Measurements from ENCODE around the gene NPS.

The NPS gene

GRCh38 chr10:127549009-127549408 is at the start of gene NPS:
Gene NPS (plus strand): TSS chr10:127549309. CDS start chr10:127549369, 60 bp downstream.
- Histone ChIP-seq H3K9me3 (no peaks in the 10 kb centered on the region), H3K27me3 (peaks cover 13% of the 10 kb centered on the region), H3K27ac (no peak within 1 kb of the TSS), H3K4me3 (ENCODE audit: low read depth in 1 of 2, low read length in 1 of 2) (no peak within 1 kb of the TSS), H3K4me1 (ENCODE audit: control insufficient read depth in 1 of 2, insufficient read depth in 1 of 2, low read depth in 1 of 2, low read length in 1 of 2) (no peaks in the 10 kb centered on the region), H3K36me3 (no peaks in the 10 kb centered on the region)
- no peak for TF ChIP-seq CTCF (IDR thresholded peaks at IDR 0.05)

DNA sequence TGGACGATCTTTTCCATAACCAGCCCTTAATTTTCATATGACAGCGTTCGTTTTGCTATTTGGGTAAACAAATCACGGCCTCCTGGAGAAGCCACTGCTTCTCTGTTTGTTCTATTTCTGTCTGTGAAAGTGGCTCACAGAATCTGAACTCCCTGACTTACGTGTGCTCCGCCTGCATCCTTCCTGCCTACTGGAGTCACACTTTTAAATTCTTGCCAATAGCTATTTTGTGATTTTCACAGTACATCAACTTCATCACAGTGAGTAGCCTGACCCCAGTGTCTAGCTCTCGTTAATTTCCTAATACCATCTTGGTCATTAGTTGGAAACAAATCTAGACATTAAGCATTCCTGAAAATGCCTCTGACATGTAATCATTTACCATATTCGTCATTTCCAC is 49.0 kb upstream of the NPS start:
- H3K27ac ChIP-seq = no peak overlapping the region
- no peak overlapping the region for H3K4me3 ChIP-seq (ENCODE audit: low read depth in 1 of 2, low read length in 1 of 2)

DNA sequence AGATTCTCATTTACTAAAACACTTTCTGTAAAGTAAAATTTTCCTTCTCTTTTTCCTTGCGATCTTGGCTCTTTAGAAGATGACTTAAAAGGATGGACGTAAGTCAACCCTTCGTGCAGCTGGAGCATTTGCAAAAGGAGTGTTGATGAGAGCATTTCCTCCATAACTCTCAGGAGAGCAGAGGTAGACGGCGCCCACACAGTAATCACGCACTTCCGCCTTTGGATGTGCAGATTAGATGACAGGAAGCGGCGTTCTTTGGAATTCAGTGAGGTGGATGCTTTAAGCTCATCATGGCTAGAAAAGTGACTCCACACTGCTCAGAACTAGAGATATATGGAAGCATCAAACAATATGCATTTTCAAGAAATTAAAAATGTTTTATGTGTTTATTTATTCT is 43.0 kb upstream of the NPS start:
- no peak overlapping the region for H3K4me3 ChIP-seq (ENCODE audit: low read depth in 1 of 2, low read length in 1 of 2)
- no peaks in the 10 kb centered on the region for H3K4me1 ChIP-seq (ENCODE audit: control insufficient read depth in 1 of 2, insufficient read depth in 1 of 2, low read depth in 1 of 2, low read length in 1 of 2)
- H3K9me3 ChIP-seq = no peaks in the 10 kb centered on the region
- peaks cover 33% of the 10 kb centered on the region for H3K27me3 ChIP-seq
- H3K27ac ChIP-seq = no peak overlapping the region
- H3K36me3 ChIP-seq = no peaks in the 10 kb centered on the region
- no peak for TF ChIP-seq CTCF (IDR thresholded peaks at IDR 0.05)

More for the DNA sequence above, 49.0 kb upstream of the NPS start:
- TF ChIP-seq CTCF (IDR thresholded peaks at IDR 0.05) = no peak
- no peaks in the 10 kb centered on the region for H3K36me3 ChIP-seq
- peaks cover 16% of the 10 kb centered on the region for H3K27me3 ChIP-seq
- no peaks in the 10 kb centered on the region for H3K9me3 ChIP-seq
- no peaks in the 10 kb centered on the region for H3K4me1 ChIP-seq (ENCODE audit: control insufficient read depth in 1 of 2, insufficient read depth in 1 of 2, low read depth in 1 of 2, low read length in 1 of 2)

GRCh38 chr10:127522298-127522697 is 26.8 kb upstream of the NPS start:
- Histone ChIP-seq H3K4me1 (ENCODE audit: control insufficient read depth in 1 of 2, insufficient read depth in 1 of 2, low read depth in 1 of 2, low read length in 1 of 2) (no peaks in the 10 kb centered on the region), H3K27ac (no peak overlapping the region), H3K9me3 (no peaks in the 10 kb centered on the region), H3K36me3 (no peaks in the 10 kb centered on the region), H3K27me3 (peaks cover 32% of the 10 kb centered on the region), H3K4me3 (ENCODE audit: low read depth in 1 of 2, low read length in 1 of 2) (no peak overlapping the region)
- no peak for TF ChIP-seq CTCF (IDR thresholded peaks at IDR 0.05)

GRCh38 chr10:127523476-127523875 is 25.6 kb upstream of the NPS start:
- no peaks in the 10 kb centered on the region for H3K9me3 ChIP-seq
- H3K27ac ChIP-seq = no peak overlapping the region
- H3K27me3 ChIP-seq = peaks cover 36% of the 10 kb centered on the region
- TF ChIP-seq CTCF (IDR thresholded peaks at IDR 0.05) = no peak
- no peaks in the 10 kb centered on the region for H3K36me3 ChIP-seq
- no peak overlapping the region for H3K4me3 ChIP-seq (ENCODE audit: low read depth in 1 of 2, low read length in 1 of 2)
- H3K4me1 ChIP-seq (ENCODE audit: control insufficient read depth in 1 of 2, insufficient read depth in 1 of 2, low read depth in 1 of 2, low read length in 1 of 2) = no peaks in the 10 kb centered on the region

- Histone ChIP-seq H3K27me3 (peaks cover 37% of the 10 kb centered on the region), H3K9me3 (no peaks in the 10 kb centered on the region), H3K4me3 (ENCODE audit: low read depth in 1 of 2, low read length in 1 of 2) (no peak overlapping the region), H3K4me1 (ENCODE audit: control insufficient read depth in 1 of 2, insufficient read depth in 1 of 2, low read depth in 1 of 2, low read length in 1 of 2) (no peaks in the 10 kb centered on the region), H3K27ac (no peak overlapping the region), H3K36me3 (no peaks in the 10 kb centered on the region)
- no peak for TF ChIP-seq CTCF (IDR thresholded peaks at IDR 0.05)
Observed at GRCh38 chr10:127524229-127524628, 24.9 kb upstream of the NPS start.
